ENCODE measurements around the gene ATP8B1.

DNA sequence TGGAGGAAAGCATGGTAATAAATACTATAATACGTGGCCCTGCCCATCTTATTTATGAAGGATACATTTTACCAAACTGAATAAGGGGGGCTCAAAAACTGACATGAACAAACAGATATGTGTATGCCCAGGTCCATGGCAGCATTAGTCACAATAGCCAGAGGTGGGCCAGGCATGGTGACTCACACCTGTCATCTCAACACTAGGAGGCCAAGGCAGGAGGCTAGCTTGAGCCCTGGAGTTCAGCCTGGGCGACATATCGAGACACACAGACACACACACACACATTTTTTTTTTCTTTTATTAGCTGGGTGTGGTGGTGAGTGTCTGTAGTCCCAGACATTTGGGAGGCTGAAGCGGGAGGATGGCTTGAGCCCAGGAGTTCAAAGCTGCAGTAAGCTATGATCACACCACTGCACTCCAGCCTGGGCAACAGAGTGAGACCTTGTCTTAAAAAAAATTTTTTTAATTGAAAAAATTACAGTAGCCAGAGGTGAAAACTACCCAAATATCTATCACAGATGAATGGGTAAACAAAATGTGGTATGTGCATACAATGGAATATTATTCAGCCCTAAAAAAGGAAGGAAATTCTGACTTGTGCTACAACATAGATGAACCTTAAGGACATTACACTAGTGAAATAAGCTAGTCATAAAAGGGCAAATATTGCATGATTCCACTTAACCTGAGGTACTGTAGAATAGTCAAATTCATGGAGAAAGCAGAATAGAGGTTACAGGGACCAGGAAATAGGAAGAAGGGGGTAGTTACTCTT lies 8.0 kb downstream of the ATP8B1 start:
- TF ChIP-seq POLR2AphosphoS5 (IDR thresholded peaks at IDR 0.05; ENCODE audit: low read depth, low read length) = no peak
- TF ChIP-seq, protein P1, sequence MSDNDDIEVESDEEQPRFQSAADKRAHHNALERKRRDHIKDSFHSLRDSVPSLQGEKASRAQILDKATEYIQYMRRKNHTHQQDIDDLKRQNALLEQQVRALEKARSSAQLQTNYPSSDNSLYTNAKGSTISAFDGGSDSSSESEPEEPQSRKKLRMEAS (IDR thresholded peaks at IDR 0.05) = no peak
- no peak for TF ChIP-seq POLR2A (IDR thresholded peaks at IDR 0.05; ENCODE audit: control extremely low read depth in 1 of 2, low read depth in 2 of 2, low read length in 2 of 2)
- TF ChIP-seq BACH1 (IDR thresholded peaks at IDR 0.05; ENCODE audit: low read length) = no peak
- no peak for TF ChIP-seq EP300 (IDR thresholded peaks at IDR 0.05; ENCODE audit: borderline replicate concordance in 1 of 2, low read depth in 2 of 2, low read length in 2 of 2)
- TF ChIP-seq GABPA (IDR thresholded peaks at IDR 0.05; ENCODE audit: borderline replicate concordance, insufficient read depth, low read length) = no peak
- TF ChIP-seq TAF1 (IDR thresholded peaks at IDR 0.05; ENCODE audit: low read depth, low read length) = no peak
- no peak for TF ChIP-seq CTCF (IDR thresholded peaks at IDR 0.05; ENCODE audit: control extremely low read depth in 1 of 3, insufficient read depth in 1 of 3, low read depth in 1 of 3, low read length in 3 of 3)
- no peak for TF ChIP-seq RAD21 (IDR thresholded peaks at IDR 0.05 in 1 of 2, conservative IDR thresholded peaks at IDR 0.05 in 1 of 2; ENCODE audit: low read depth in 2 of 2, low read length in 2 of 2)
- no peak for TF ChIP-seq CEBPB (IDR thresholded peaks at IDR 0.05; ENCODE audit: low read depth, low read length)
- TF ChIP-seq ZNF274 (IDR thresholded peaks at IDR 0.05; ENCODE audit: borderline replicate concordance, extremely low read depth, low read length) = no peak
- TF ChIP-seq HDAC2 (IDR thresholded peaks at IDR 0.05; ENCODE audit: borderline replicate concordance in 1 of 2, low read depth in 2 of 2, low read length in 2 of 2) = no peak
- no peak for TF ChIP-seq HDAC6 (IDR thresholded peaks at IDR 0.05; ENCODE audit: low read depth, low read length)

All from H1 (cell line).